ENCODE data around the gene CNTNAP2.

- TF ChIP-seq CTCF (conservative IDR thresholded peaks at IDR 0.05; ENCODE audit: low read depth, low read length) (no peak), EZH2 (IDR thresholded peaks at IDR 0.05; ENCODE audit: borderline replicate concordance, low read depth, low read length, poor library complexity, severe bottlenecking) (no peak)
Measured at GRCh38 chr7:146455091-146455655, 338.6 kb downstream of the CNTNAP2 start.
